ENCODE data around the gene RGS7. TPM values are rescaled to one million over a fixed set of nuclear protein-coding genes. Genes with fewer than 3 reads are reported as not detected.

RGS7 gene
- total RNA-seq, 1 donor from 2014 or later: not detected

DNA sequence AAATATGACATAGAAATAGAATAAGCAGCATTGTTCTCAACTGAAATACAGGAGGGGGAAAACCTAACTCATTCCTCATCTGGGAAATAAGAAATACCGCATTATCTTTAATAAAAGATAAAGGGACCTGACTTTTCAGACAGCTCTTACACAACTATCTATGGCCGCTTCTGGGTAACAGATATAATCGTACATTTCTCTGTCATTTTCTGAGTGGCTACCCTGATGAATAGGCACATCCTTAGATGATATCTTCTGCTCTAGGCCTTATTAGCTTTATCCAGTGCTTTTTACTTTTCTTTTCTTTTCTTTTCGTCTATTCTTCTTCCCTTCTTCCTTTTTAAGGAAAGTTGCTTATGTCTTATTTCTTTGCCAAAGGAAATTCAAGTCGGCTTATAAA lies 388.1 kb downstream of the RGS7 start:
- Histone ChIP-seq H3K9me3 (no peaks in the 10 kb centered on the region), H3K4me1 (no peaks in the 10 kb centered on the region), H3K4me3 (no peak overlapping the region), H3K27ac (no peak overlapping the region), H3K27me3 (no peaks in the 10 kb centered on the region), H3K36me3 (no peaks in the 10 kb centered on the region)
- TF ChIP-seq POLR2AphosphoS5 (IDR thresholded peaks at IDR 0.05; ENCODE audit: insufficient read depth in 1 of 2, low read depth in 1 of 2): no peak
- no peak for TF ChIP-seq CTCF (IDR thresholded peaks at IDR 0.05)
- no peak for TF ChIP-seq POLR2A (IDR thresholded peaks at IDR 0.05)
- intact Hi-C loops (cut with DNase I): loop anchor here (10.0 kb wide), 1 partner anchor 816 kb away; no protein-coding TSS in a partner anchor
- no peak for DNase-seq (ENCODE audit: extremely low spot score in 2 of 2)

DNA sequence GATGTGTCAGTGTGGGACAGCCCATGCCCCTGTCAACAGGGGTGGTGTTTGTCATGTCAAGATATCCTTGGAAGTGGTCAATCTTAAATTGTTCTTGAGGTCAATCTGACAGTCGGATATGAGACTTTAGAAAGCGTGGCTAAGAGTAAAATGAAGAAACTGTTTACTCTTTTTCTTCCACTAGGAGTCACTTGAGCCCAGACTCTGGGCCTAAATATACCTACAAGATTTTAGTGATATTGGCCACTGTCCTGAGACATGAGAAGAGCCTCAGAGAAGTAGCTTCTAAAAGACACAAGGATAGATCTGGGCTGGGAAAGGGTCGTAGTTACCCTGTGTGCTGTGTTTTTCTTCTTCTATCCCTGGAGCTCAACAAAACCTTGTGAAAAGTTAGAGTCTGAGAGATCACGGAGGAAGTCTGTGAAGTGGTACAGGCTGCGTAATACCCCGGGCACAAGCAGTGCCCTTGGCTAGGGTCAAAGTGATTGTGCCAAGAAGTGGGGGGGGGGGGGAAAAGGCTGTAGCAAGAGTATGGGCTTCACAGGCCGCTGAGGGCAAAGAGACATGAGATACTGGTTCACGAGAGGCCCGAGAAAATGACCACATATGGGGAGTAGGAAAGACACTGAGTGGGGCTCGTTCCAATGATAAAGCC lies 389.8 kb downstream of the RGS7 start:
- TF ChIP-seq POLR2AphosphoS5 (IDR thresholded peaks at IDR 0.05; ENCODE audit: insufficient read depth in 1 of 2, low read depth in 1 of 2): no peak
- no peak for TF ChIP-seq POLR2A (IDR thresholded peaks at IDR 0.05)
- no peak for TF ChIP-seq CTCF (IDR thresholded peaks at IDR 0.05)
- intact Hi-C loops (cut with DNase I): loop anchor here (10.0 kb wide), 1 partner anchor 818 kb away; no protein-coding TSS in a partner anchor
- H3K9me3 ChIP-seq: no peaks in the 10 kb centered on the region
- H3K36me3 ChIP-seq: no peaks in the 10 kb centered on the region
- H3K27ac ChIP-seq: no peak overlapping the region
- no peaks in the 10 kb centered on the region for H3K4me1 ChIP-seq
- DNase-seq (ENCODE audit: extremely low spot score in 2 of 2): no peak
- no peak overlapping the region for H3K4me3 ChIP-seq
- no peaks in the 10 kb centered on the region for H3K27me3 ChIP-seq

DNA sequence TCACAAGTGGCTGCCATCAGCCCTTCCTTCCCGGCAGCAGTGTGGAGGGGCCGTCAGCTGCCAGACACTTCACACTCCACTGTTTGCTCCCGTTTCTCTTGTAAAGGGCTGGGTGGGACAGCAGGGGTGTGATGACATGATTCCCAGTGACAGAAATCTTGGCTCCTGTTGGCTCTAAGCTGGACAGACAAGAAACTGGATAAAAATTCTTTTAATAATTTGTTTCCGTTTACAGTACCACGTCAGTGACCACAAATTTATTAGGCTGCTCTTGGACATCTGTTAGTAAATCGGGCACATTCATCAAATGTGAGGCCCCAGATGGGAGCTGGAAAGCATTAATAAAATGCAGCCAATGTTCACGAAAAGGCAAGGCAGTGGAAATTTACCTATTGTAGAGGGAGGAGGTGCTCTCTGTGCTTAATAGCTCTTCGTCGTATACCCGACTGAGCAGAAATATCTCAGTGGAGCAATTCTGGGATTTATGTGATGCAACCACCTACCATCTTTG lies 391.4 kb downstream of the RGS7 start:
- H3K27ac ChIP-seq: no peak overlapping the region
- no peak for DNase-seq (ENCODE audit: extremely low spot score in 2 of 2)
- no peak overlapping the region for H3K4me3 ChIP-seq
- no peaks in the 10 kb centered on the region for H3K4me1 ChIP-seq
- TF ChIP-seq POLR2AphosphoS5 (IDR thresholded peaks at IDR 0.05; ENCODE audit: insufficient read depth in 1 of 2, low read depth in 1 of 2) (no peak), CTCF (IDR thresholded peaks at IDR 0.05) (no peak), POLR2A (IDR thresholded peaks at IDR 0.05) (no peak)
- intact Hi-C loops (cut with DNase I): loop anchor here (10.0 kb wide), 1 partner anchor 819 kb away; no protein-coding TSS in a partner anchor
- no peaks in the 10 kb centered on the region for H3K36me3 ChIP-seq
- H3K27me3 ChIP-seq: no peaks in the 10 kb centered on the region
- H3K9me3 ChIP-seq: no peaks in the 10 kb centered on the region

- no peak for DNase-seq (ENCODE audit: extremely low spot score in 2 of 2)
- Histone ChIP-seq H3K36me3 (no peaks in the 10 kb centered on the region), H3K9me3 (no peaks in the 10 kb centered on the region), H3K27ac (no peak overlapping the region), H3K4me3 (no peak overlapping the region), H3K27me3 (no peaks in the 10 kb centered on the region), H3K4me1 (no peaks in the 10 kb centered on the region)
- intact Hi-C loops (cut with DNase I): loop anchor here (10.0 kb wide), 1 partner anchor 823 kb away; no protein-coding TSS in a partner anchor
- TF ChIP-seq POLR2A (IDR thresholded peaks at IDR 0.05): no peak
- TF ChIP-seq POLR2AphosphoS5 (IDR thresholded peaks at IDR 0.05; ENCODE audit: insufficient read depth in 1 of 2, low read depth in 1 of 2): no peak
- no peak for TF ChIP-seq CTCF (IDR thresholded peaks at IDR 0.05)
These were observed 394.9 kb downstream of the RGS7 start for GRCh38 chr1:240962086-240962485.

GRCh38 chr1:240956424-240956823 lies 400.6 kb downstream of the RGS7 start:
- no peak overlapping the region for H3K27ac ChIP-seq
- H3K36me3 ChIP-seq: no peaks in the 10 kb centered on the region
- H3K27me3 ChIP-seq: no peaks in the 10 kb centered on the region
- no peak for DNase-seq (ENCODE audit: extremely low spot score in 2 of 2)
- TF ChIP-seq POLR2A (IDR thresholded peaks at IDR 0.05): no peak
- no peak for TF ChIP-seq POLR2AphosphoS5 (IDR thresholded peaks at IDR 0.05; ENCODE audit: insufficient read depth in 1 of 2, low read depth in 1 of 2)
- TF ChIP-seq CTCF (IDR thresholded peaks at IDR 0.05): no peak
- no peaks in the 10 kb centered on the region for H3K4me1 ChIP-seq
- intact Hi-C loops (cut with DNase I): no loop called here
- H3K9me3 ChIP-seq: no peaks in the 10 kb centered on the region
- no peak overlapping the region for H3K4me3 ChIP-seq

Data from vagina (tissue), 2 donors.